ENCODE data around the gene MS4A8. TPM values are rescaled to one million over a fixed set of nuclear protein-coding genes. Genes with fewer than 3 reads are reported as not detected.

The MS4A8 gene
- total and polyA plus RNA-seq, 12 donors = 0.27 to 2.0 (median 0.67) TPM; not detected in 7

DNA sequence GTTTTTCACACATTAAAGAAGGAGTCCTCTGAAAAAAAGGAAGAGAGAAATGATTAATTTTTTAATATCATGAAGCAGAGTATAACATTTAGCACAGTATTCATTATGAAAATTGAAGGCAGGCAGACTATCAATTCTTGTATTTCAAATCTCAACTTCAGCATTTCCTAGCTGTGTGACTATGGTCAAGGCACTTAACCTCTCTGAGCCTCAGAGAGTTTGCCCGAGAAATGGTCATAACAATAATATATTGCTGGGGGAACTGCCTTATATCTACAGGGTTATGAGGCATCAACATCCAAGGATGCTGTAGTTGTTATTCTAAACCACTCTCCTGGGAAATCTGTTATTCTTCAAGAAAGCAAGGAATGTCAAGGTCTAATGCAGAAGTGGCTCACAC lies 26.2 kb downstream of the MS4A8 start:
- Histone ChIP-seq H3K4me1 (replicated peaks in 1 of 2) (no peaks in the 10 kb centered on the region), H3K9me3 (replicated peaks in 1 of 3) (no peaks in the 10 kb centered on the region), H3K4me3 (no peak overlapping the region), H3K36me3 (replicated peaks in 1 of 2) (no peaks in the 10 kb centered on the region), H3K27ac (no peak overlapping the region), H3K27me3 (no peaks in the 10 kb centered on the region)
- DNase-seq = no peak
- TF ChIP-seq POLR2A (IDR thresholded peaks at IDR 0.05) = no peak
- TF ChIP-seq, protein P1, sequence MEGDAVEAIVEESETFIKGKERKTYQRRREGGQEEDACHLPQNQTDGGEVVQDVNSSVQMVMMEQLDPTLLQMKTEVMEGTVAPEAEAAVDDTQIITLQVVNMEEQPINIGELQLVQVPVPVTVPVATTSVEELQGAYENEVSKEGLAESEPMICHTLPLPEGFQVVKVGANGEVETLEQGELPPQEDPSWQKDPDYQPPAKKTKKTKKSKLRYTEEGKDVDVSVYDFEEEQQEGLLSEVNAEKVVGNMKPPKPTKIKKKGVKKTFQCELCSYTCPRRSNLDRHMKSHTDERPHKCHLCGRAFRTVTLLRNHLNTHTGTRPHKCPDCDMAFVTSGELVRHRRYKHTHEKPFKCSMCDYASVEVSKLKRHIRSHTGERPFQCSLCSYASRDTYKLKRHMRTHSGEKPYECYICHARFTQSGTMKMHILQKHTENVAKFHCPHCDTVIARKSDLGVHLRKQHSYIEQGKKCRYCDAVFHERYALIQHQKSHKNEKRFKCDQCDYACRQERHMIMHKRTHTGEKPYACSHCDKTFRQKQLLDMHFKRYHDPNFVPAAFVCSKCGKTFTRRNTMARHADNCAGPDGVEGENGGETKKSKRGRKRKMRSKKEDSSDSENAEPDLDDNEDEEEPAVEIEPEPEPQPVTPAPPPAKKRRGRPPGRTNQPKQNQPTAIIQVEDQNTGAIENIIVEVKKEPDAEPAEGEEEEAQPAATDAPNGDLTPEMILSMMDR (IDR thresholded peaks at IDR 0.05) = no peak
- 42 to 59% (median 52%) methylated on average over 1 of the region's 1 CpG for WGBS, 4 donors
- intact Hi-C loops (cut with DNase I) = no loop called here

- Histone ChIP-seq H3K27ac (no peak overlapping the region), H3K9me3 (replicated peaks in 1 of 3) (no peaks in the 10 kb centered on the region), H3K36me3 (replicated peaks in 1 of 2) (no peaks in the 10 kb centered on the region), H3K4me3 (no peak overlapping the region), H3K4me1 (replicated peaks in 1 of 2) (peaks cover 0 to 10% of the 10 kb centered on the region in 2 donors), H3K27me3 (no peaks in the 10 kb centered on the region)
- TF ChIP-seq, protein P1 (IDR thresholded peaks at IDR 0.05) = no peak
- no peak for TF ChIP-seq POLR2A (IDR thresholded peaks at IDR 0.05)
- no peak for DNase-seq
- 60 to 66% (median 62%) methylated on average over 8 of the region's 8 CpGs for WGBS, 4 donors
- intact Hi-C loops (cut with DNase I) = no loop called here
These were observed 32.2 kb downstream of the MS4A8 start for GRCh38 chr11:60731586-60731985.

DNA sequence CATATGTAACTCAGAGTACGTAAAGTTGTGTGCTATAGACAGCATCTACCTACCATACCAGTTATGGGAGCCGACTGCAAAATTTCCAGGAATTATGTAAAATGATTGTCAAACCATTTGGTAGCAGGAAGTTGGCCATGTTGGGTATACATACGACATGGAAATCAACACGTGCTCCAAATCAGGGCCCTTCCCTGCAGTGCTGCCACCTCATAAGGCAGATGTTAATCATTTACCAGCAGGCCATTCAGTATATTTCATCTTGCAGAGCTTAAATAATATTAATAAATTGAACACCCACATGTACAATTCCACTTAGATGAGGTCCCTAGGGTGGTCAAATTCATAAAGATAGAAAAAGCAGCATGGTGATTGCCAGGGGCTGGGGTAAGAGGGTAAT lies 34.9 kb downstream of the MS4A8 start:
- Histone ChIP-seq H3K4me1 (replicated peaks in 1 of 2) (peaks cover 0 to 10% of the 10 kb centered on the region in 2 donors), H3K27me3 (no peaks in the 10 kb centered on the region), H3K9me3 (replicated peaks in 1 of 3) (no peaks in the 10 kb centered on the region), H3K4me3 (no peak overlapping the region), H3K27ac (no peak overlapping the region), H3K36me3 (replicated peaks in 1 of 2) (no peaks in the 10 kb centered on the region)
- intact Hi-C loops (cut with DNase I) = no loop called here
- no peak for TF ChIP-seq POLR2A (IDR thresholded peaks at IDR 0.05)
- TF ChIP-seq, protein P1 (IDR thresholded peaks at IDR 0.05) = no peak
- no peak for DNase-seq
- 73 to 87% (median 84%) methylated on average over 4 of the region's 4 CpGs for WGBS, 4 donors

- intact Hi-C loops (cut with DNase I) = no loop called here
- no peaks in the 10 kb centered on the region for H3K9me3 ChIP-seq (replicated peaks in 1 of 3)
- no peak for DNase-seq
- no peaks in the 10 kb centered on the region for H3K27me3 ChIP-seq
- TF ChIP-seq, protein P1 (IDR thresholded peaks at IDR 0.05) = no peak
- TF ChIP-seq POLR2A (IDR thresholded peaks at IDR 0.05) = no peak
- no peak overlapping the region for H3K4me3 ChIP-seq
- H3K4me1 ChIP-seq (replicated peaks in 1 of 2) = no peaks in the 10 kb centered on the region
- WGBS, 4 donors = 66 to 73% (median 69%) methylated on average over 7 of the region's 7 CpGs
- no peaks in the 10 kb centered on the region for H3K36me3 ChIP-seq (replicated peaks in 1 of 2)
- H3K27ac ChIP-seq = no peak overlapping the region
These were observed 39.7 kb downstream of the MS4A8 start for GRCh38 chr11:60739114-60739513.
